ENCODE results near the gene NUP210. TPM values are rescaled to one million over a fixed set of nuclear protein-coding genes. Genes with fewer than 3 reads are reported as not detected.

The NUP210 gene
- total and polyA plus RNA-seq, 4 donors, result 9.9 to 38.6 (median 22.9) TPM

GRCh38 chr3:13373975-13374586 is 46.0 kb downstream of the NUP210 start:
- TF ChIP-seq MAX (IDR thresholded peaks at IDR 0.05), result no peak
- TF ChIP-seq FOXA1 (IDR thresholded peaks at IDR 0.05), result no peak
- TF ChIP-seq YY1 (IDR thresholded peaks at IDR 0.05), result no peak
- no peak for TF ChIP-seq HNF4G (IDR thresholded peaks at IDR 0.05)
- Histone ChIP-seq H3K9me3 (ENCODE audit: control insufficient read depth in 4 of 4, low read length in 3 of 4) (no peaks in the 10 kb centered on the region), H3K27me3 (ENCODE audit: control insufficient read depth in 4 of 4, insufficient read depth in 4 of 4, low read length in 3 of 4) (no peaks in the 10 kb centered on the region), H3K36me3 (ENCODE audit: control insufficient read depth in 4 of 4, insufficient read depth in 3 of 4, low read depth in 1 of 4, low read length in 3 of 4) (peaks cover 0 to 84% (median 34%) of the 10 kb centered on the region in 4 donors), H3K4me1 (ENCODE audit: control insufficient read depth in 4 of 4, insufficient read depth in 4 of 4, low read length in 3 of 4) (no peaks in the 10 kb centered on the region), H3K27ac (ENCODE audit: low read depth in 1 of 2, low read length in 2 of 2) (no peak overlapping the region), H3K9ac (ENCODE audit: low read depth in 1 of 2, low read length in 2 of 2) (no peak overlapping the region), H3K4me3 (ENCODE audit: low read depth in 1 of 3, low read length in 3 of 3) (no peak overlapping the region)
- WGBS, result 97% methylated on average over 13 of the region's 13 CpGs
- no peak for DNase-seq (ENCODE audit: low spot score)

GRCh38 chr3:13372656-13373055 is 47.5 kb downstream of the NUP210 start:
- no peak for TF ChIP-seq FOXA2 (IDR thresholded peaks at IDR 0.05)
- TF ChIP-seq RAD21 (IDR thresholded peaks at IDR 0.05), result no peak
- no peak for TF ChIP-seq JUND (IDR thresholded peaks at IDR 0.05)
- no peak for TF ChIP-seq REST (IDR thresholded peaks at IDR 0.05)
- no peak for TF ChIP-seq HNF4G (IDR thresholded peaks at IDR 0.05)
- no peak for TF ChIP-seq NR2F2 (IDR thresholded peaks at IDR 0.05)
- TF ChIP-seq ZBTB33 (IDR thresholded peaks at IDR 0.05), result no peak
- no peak for TF ChIP-seq SP1 (IDR thresholded peaks at IDR 0.05)
- TF ChIP-seq TAF1 (conservative IDR thresholded peaks at IDR 0.05), result no peak
- no peak for TF ChIP-seq RXRA (IDR thresholded peaks at IDR 0.05)
- TF ChIP-seq EGR1 (IDR thresholded peaks at IDR 0.05; ENCODE audit: low read depth in 2 of 2), result no peak
- TF ChIP-seq CTCF (IDR thresholded peaks at IDR 0.05; ENCODE audit: low read depth, low read length, missing input control), result no peak
- TF ChIP-seq GABPA (IDR thresholded peaks at IDR 0.05 in 1 of 2, conservative IDR thresholded peaks at IDR 0.05 in 1 of 2), result no peak
- TF ChIP-seq FOXA1 (IDR thresholded peaks at IDR 0.05), result no peak
- TF ChIP-seq ATF3 (IDR thresholded peaks at IDR 0.05), result no peak
- no peak for TF ChIP-seq YY1 (IDR thresholded peaks at IDR 0.05)
- no peak for TF ChIP-seq MAX (IDR thresholded peaks at IDR 0.05)
- no peak for TF ChIP-seq HNF4A (conservative IDR thresholded peaks at IDR 0.05)
- no peak for DNase-seq (ENCODE audit: low spot score)
- H3K36me3 ChIP-seq (ENCODE audit: control insufficient read depth in 4 of 4, insufficient read depth in 3 of 4, low read depth in 1 of 4, low read length in 3 of 4), result peaks cover 0 to 82% (median 34%) of the 10 kb centered on the region in 4 donors
- no peaks in the 10 kb centered on the region for H3K9me3 ChIP-seq (ENCODE audit: control insufficient read depth in 4 of 4, low read length in 3 of 4)
- H3K27ac ChIP-seq (ENCODE audit: low read depth in 1 of 2, low read length in 2 of 2), result no peak overlapping the region
- no peaks in the 10 kb centered on the region for H3K4me1 ChIP-seq (ENCODE audit: control insufficient read depth in 4 of 4, insufficient read depth in 4 of 4, low read length in 3 of 4)
- no peaks in the 10 kb centered on the region for H3K27me3 ChIP-seq (ENCODE audit: control insufficient read depth in 4 of 4, insufficient read depth in 4 of 4, low read length in 3 of 4)
- H3K4me3 ChIP-seq (ENCODE audit: low read depth in 1 of 3, low read length in 3 of 3), result no peak overlapping the region
- WGBS, result 95% methylated on average over 8 of the region's 8 CpGs
- H3K9ac ChIP-seq (ENCODE audit: low read depth in 1 of 2, low read length in 2 of 2), result no peak overlapping the region

Measured in liver (tissue), 9 donors.